Endothelial cell of hepatic sinusoid (primary cell): ENCODE results near the gene WSCD2.

Source experiments
- in situ Hi-C: cut with HindIII; loops from 2 replicates; pipeline ENCODE4 v1.10.0; 2017; ENCODE audit warnings: low sequenced_read_pairs

WSCD2 gene

GRCh38 chr12:108129017-108129812, at the start of gene WSCD2:
Gene WSCD2 (plus strand): TSS chr12:108129288. CDS start chr12:108195833, 66,545 bp downstream.
- in situ Hi-C loops = no loop called here

GRCh38 chr12:108079721-108080120, 49.4 kb upstream of the WSCD2 start:
- in situ Hi-C loops = loop anchor here (5.0 kb wide), 1 partner anchor 68 kb away; no protein-coding TSS in a partner anchor

GRCh38 chr12:108080363-108080762, 48.7 kb upstream of the WSCD2 start:
- in situ Hi-C loops = no loop called here

GRCh38 chr12:108082485-108082884, 46.6 kb upstream of the WSCD2 start:
- in situ Hi-C loops = no loop called here

GRCh38 chr12:108087900-108088299, 41.2 kb upstream of the WSCD2 start:
- in situ Hi-C loops = no loop called here

- in situ Hi-C loops = no loop called here
Measured at GRCh38 chr12:108090107-108090899, 38.8 kb upstream of the WSCD2 start.

- in situ Hi-C loops = no loop called here
Measured at GRCh38 chr12:108090932-108091678, 38.0 kb upstream of the WSCD2 start.

GRCh38 chr12:108091679-108092051, 37.4 kb upstream of the WSCD2 start:
- in situ Hi-C loops = no loop called here

- in situ Hi-C loops = no loop called here
Measured at GRCh38 chr12:108093209-108093608, 35.9 kb upstream of the WSCD2 start.

GRCh38 chr12:108094056-108094649, 34.9 kb upstream of the WSCD2 start:
- in situ Hi-C loops = no loop called here

GRCh38 chr12:108097160-108097911, 31.8 kb upstream of the WSCD2 start:
- in situ Hi-C loops = no loop called here

GRCh38 chr12:108098374-108098773, 30.7 kb upstream of the WSCD2 start:
- in situ Hi-C loops = no loop called here

GRCh38 chr12:108099073-108099472, 30.0 kb upstream of the WSCD2 start:
- in situ Hi-C loops = no loop called here

- in situ Hi-C loops = no loop called here
Measured at GRCh38 chr12:108099778-108100489, 29.2 kb upstream of the WSCD2 start.

- in situ Hi-C loops = no loop called here
Measured at GRCh38 chr12:108101605-108102175, 27.4 kb upstream of the WSCD2 start.

GRCh38 chr12:108102363-108102762, 26.7 kb upstream of the WSCD2 start:
- in situ Hi-C loops = no loop called here

GRCh38 chr12:108103087-108103486, 26.0 kb upstream of the WSCD2 start:
- in situ Hi-C loops = no loop called here

GRCh38 chr12:108103517-108103916, 25.6 kb upstream of the WSCD2 start:
- in situ Hi-C loops = no loop called here

GRCh38 chr12:108104657-108105056, 24.4 kb upstream of the WSCD2 start:
- in situ Hi-C loops = no loop called here
